ENCODE measurements around the gene PROM2.

PROM2 gene

DNA sequence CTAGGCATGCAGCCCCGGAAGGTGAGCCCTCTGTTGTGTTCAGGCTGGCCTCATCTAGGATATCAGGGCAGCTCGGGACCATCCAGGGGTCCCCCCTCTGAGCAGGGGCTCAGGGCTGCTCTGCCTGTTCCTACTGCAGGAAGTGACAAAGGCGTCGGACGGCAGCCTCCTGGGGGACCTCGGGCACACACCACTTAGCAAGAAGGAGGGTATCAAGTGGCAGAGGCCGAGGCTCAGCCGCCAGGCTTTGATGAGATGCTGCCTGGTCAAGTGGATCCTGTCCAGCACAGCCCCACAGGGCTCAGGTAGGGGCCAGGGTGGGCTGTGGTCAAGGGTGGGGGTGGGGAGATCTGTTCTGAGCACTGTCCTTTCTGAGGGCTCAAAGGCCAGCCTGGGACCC is 36.0 kb downstream of the PROM2 start:
- DNase-seq: no peak

DNA sequence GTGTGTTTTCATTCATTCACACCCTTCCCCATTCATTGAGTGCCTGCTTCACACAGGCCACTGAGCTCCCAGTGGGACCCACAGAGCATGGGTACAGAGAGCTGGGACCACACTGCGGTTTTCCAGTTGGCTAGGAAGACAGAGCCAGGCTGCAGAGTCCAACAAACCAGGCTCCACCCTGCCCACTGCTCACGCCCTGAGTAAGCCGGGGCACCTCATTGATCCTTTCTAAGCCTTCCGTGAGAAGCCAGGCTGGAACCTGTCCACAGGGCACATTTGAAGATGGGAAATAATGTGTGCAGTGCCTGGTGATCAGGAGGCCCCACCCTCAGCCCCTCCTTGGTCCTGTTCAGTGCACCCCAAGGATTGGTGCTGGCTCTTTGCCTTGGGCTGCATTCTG is 36.4 kb downstream of the PROM2 start:
- DNase-seq: no peak

DNA sequence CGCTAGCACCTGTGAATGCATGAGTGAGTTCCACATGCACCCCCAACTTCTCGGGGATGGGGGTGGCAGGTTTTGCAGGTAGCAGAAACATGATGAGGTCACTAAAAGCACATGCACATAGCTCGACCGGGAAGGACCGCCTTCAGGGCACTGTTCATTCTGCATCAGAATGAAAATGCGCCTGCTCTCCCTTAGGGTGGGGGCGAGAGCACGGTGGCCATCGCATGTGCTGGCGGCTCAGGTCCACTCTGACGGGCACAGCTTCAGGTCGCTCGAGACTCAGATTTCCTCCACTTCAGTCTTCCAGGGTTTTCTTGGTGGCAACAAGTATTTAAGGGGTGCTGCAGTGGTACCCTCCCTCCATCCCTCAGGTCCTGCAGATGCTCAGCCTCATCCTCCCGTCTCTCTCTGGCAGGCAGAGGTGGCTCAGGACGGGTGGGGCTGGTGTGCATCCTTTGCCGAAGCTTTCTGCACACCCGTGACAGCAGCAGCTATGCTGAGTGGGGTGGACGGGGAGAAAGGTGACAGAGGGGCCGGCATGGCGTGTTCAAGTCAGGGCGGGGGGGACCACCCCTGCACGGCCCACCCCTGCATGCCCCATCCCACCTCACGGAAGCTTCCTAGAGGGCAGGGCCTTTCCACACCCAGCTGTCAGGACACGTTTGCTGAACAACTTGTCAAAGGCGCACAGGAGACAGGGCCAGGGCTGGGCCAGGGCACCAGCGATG is 37.7 kb downstream of the PROM2 start:
- DNase-seq: no peak

DNA sequence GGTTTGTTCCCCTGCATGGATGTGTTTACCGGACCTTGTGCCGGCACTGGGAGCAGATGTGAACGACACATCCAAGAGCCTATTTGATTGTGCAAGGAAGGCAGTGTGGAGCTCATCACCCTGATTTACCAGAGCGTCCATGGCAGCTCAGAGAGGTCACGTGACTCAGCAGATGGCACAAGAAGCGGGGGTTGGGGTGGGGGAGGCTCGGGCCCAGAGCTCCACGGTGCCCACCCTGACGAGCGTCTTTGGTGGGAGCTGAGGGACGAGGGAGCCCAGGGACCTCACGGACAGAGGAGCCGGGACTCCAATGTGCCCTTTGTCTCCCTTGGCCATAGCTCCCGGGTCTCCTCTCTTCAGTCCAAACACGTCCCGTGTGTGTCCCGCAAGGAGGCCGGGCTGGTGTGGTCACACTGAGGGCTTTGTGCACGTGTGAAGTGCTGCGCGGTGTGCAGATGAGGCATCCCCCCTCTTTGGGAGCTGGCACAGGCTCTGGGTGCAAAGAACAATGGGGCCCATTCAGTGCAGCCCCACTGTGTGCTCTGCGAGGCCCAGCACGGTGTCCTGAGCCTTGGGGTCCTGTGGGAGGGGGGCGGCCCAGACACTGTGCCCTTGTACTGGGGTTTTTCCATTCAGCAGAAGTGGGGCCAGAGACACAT is 38.4 kb downstream of the PROM2 start:
- DNase-seq: no peak

DNA sequence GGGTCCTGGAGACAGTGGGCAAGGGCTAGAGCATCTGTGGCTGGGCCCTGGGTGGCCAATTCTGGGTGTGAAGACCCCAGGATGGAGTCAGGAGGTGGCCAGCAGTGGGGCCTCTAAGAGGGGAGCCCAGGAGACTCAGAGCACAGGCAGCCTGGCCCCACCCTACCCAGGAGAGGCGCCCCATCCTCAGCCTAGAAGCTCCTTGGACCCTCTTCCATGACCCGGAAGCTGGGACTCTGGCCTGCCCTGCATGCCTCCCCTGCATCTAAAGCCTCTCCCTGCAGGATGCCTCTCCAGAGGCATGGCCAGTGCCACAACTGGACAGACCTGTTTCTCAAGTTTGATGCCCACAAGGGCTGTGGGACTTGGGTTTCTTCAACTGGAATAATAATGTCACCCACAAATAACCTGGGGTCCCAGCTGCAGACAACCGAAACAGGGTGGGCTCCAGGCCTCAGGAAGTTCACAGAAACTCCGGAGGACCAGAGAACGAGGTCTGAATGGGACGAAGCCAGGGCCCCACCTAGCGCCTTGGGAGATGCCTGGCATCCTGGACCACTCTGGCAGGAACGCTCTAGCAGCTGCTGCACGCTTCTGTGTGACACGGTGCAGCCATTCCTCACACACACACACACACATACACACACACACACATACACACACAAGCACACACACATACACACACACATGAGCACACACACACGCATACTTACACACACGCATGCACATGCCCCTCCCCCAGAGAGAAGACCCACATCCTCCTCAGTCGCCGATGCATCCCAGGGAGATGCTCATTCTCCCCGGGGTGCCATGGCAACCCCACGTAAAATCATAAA is 39.3 kb downstream of the PROM2 start:
- no peak for DNase-seq

DNA sequence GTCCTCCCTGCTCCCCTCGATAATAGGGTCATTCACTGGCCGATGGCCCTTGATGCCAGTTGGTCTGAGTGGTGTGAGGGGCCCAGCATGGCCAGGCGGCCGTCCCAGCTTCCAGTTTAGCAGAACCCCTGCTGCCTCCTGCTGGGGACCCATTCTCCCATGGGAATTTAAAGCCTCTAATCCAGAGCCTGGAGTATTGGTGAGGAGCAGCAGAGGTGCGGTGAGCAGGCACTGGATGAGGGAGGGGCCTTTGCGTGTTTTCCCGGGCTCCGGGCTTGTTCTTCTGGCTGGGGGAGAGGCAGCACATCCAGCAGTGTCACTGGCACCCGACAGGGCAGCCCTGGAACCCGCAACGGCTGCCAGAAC is 40.3 kb downstream of the PROM2 start:
- DNase-seq: no peak

DNA sequence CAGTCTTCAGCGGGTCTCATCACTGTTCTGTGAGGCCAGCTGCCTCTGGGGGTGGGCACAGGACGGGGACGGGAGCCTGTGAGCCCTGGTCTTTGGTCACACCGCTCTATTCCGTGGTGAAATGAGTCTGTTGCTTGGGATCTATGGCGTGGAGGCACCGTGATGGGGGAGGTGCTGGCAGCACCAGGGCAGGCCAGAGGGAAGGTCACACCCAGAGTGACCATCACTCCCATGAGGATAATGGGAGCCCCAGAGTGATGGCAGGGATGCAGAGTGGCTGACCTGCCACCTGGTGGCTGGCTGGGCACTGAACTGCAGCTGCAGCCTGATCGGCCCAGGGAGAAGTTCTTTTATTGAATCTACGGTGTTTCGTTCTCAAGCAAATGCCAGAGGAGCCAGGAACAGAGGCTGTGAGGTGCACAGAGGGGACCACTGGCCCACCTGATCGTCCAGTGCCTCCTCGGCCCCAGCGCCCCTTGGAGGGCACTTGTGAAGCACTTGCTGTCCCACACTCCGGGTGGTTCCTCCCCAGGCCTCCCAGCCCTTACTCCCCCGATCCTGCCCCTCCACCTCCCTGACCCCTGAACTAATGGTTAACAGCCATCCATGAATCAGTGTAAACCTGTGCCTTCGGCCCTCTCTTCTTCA is 40.8 kb downstream of the PROM2 start:
- no peak for DNase-seq

DNA sequence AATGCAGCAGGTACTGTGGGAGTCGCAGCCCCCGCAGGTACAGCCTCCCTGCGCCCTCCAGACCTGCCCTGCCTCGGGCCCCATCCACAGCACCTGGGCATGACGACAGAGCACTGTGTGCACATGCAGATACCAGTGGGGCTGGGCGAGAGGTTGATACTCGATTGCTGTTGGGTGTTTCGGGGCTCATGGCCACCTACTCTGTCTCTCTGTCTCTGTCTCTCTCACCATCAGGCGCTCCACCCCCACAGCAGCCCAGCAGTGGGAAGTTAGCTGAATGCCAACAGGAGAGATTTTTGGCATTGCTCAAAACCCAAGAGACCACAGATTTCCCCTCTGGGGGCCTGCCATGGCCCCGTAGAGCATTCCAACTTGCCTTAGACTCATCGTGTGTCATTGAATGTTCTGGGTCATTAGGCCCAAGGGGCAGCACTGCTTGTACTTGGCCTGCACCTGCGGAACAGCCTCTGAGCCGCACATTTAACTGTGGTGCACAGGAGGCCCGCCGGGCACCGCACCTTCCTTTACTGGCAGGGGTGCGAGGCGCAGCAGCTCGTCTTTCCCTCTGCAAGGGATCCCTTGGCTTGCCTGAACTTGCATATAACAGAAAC is 41.7 kb downstream of the PROM2 start:
- DNase-seq: no peak

DNA sequence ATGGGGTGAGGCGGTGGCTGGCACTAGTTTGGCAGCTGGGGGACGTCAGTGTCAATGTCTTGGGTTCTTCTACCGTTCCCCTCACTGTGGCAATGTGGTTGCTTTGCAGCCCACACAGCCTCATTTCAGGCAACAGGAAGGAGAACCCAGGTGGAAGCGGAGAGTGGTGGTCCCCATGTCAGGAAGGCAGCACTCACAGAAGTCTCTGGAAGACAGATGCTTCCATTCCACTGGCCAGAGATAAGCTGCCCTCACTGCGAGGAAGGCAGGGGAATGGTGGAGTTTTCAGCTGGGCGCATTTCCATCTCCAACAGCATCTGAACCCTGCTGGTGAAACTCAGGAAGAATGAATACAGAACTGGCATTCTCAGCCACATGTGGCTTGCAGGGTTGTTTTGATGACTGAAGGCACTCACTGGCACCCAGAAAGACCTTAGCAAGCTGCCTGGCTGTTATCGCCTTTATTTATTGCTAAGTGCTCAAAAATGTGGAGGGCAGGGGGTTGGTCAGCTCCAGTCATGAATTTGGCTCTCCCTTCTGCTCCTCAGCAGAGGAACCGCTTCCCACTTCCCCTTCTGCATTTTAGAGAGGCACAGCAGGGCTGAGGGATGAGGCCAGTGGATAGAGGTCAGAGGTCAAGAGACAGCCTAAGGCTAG is 42.3 kb downstream of the PROM2 start:
- no peak for DNase-seq

DNA sequence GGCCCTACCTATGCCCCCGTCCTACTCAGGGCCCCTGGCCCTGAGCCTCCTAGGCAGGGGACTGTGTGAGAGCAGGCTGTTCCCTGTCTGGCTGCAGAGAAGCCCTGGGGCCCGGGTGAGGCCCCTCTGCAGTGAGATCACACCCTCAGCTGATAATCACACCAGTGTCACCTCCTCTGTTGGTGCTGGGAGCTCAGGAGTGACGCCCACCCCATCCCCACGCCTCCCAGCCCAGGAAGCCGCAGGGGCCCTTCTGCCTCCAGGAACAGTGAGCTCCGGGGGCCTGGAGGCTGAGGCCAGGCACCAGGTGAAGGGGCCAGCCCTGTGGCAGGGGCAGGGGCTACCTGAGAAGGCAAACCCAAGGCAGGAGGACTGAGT is 42.9 kb downstream of the PROM2 start:
- DNase-seq: no peak

DNA sequence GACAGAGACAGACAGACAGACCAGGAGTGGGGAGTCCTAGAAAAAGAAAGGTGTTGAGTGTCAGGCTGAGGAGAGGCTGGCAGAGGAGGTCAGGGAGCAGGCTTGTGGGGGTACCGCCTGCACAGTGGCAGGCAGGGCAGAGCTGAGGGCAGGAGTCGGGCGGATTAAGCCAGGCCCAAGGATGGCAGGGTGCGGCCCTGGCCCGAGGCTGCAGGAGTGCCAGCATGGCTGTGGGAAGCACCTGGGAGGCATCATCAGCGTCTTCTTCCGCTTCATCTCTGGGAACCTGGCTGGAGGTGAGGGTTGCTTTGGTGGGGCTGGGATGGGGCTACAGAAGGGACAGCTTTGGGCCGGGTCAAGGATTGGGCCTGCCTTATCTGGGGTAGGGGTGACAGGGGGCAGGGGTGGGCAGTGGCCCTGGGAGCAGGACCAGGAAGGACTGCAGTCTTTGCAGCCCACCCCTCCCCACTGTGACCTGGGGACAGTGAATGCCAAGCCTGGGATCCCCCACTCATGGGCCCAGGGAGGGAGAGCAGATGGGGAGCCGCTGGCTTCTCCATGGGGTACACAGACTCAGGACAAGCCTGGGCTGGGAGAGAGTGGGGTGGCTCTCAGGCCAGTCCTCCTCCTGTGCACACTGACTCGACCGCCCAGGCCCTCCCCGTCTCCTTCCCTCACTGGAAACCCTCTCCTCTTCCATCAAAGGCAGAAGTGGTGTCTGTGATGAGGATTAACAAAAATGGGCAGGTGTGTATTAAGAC is 43.6 kb downstream of the PROM2 start:
- DNase-seq: no peak

DNA sequence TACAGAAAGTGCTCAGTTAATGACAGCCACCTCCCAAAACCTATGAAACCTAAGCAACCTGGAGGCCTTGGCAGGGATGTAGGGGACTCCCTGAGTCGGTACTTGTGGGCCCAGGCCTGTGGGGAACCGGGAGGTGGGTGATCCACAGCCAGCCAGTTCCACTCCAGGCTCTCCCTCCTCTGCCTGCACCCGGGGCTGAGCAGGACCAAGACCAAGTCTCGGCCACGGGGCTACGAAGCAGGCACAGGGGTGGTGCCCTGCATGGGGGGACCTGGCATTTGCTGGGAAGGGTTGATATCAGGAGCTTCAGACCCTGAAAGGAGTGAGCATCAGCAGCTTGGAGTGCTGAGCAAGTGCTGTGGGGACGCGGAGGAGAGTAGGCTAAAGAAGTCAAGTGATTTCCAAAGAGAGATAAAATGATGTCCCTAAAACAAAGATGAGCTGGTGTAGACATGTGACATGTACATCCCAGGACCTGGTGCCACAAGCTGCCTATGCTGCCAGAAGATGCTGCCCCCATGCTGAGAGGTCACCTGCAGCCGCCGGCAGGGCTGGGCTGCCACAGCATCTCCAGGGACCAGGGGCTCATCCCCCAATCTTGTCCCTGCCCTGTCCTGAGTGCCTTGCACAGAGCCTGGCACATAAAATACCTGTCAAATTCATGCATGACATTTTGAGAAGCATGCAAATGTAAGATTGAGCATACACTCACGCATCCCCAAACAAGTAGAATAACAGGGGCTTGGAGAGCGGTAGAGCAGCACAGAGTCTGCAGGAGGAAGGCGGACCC is 44.4 kb downstream of the PROM2 start:
- DNase-seq: no peak

DNA sequence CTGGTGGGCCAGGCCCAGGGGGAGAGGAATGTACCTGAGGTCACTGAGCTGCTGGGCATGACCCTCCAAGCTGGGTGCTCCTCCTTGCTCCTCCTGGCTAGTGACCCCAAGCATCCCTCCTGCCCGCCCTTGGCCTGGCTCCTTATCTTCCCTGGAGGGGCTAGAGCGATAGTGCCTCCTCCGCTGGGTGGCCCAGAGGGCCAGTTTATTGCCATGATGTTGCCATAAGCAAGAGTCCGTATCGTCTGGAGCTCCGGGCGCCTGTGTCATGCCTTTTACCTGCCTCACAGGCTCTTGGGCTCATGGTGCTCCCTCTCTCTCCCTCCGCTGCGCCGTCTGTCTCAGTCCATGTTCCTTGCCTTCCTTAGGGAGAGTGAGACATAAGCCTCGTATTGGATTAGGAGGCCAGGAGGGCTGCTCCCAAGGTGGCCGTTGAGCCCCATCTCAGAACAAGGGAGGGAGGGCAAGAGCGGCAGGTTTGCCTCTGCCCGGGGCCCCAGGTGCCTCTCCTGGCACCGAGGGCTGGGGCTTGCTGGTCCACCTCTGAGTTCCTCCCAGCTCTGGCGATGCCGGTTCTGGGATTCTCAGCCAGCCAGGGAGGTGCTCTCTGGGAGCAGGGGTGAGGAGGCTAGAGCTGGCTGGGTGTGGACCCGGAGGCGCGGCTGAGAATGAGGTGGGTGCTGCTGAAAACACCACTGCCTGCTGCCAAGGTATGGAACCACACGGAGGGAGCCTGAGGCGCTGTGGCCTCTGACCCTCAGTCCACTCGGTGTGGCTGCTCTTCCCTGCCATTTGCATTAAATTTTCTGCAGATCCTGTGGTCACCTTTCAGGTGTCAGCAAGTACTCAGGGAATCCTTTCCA is 45.5 kb downstream of the PROM2 start:
- DNase-seq: no peak

DNA sequence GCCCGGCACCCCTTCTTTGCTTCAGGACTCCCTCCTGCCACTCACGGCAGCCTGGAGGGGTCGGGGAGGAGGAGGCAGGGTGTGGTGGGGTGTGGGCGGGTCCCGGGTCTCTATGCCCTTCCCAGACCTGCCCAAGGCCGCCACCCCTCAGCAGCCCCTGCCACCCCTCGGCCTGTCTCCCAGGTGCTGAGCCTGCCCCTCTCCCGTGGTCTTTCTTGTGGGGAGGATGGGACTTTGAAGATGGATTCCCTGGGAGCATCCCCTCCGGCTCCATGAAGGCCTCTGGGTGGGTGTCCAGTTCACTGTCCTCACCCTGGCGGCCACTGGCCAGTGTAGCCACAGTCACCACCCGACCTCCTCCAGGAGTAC is 46.1 kb downstream of the PROM2 start:
- DNase-seq: no peak

DNA sequence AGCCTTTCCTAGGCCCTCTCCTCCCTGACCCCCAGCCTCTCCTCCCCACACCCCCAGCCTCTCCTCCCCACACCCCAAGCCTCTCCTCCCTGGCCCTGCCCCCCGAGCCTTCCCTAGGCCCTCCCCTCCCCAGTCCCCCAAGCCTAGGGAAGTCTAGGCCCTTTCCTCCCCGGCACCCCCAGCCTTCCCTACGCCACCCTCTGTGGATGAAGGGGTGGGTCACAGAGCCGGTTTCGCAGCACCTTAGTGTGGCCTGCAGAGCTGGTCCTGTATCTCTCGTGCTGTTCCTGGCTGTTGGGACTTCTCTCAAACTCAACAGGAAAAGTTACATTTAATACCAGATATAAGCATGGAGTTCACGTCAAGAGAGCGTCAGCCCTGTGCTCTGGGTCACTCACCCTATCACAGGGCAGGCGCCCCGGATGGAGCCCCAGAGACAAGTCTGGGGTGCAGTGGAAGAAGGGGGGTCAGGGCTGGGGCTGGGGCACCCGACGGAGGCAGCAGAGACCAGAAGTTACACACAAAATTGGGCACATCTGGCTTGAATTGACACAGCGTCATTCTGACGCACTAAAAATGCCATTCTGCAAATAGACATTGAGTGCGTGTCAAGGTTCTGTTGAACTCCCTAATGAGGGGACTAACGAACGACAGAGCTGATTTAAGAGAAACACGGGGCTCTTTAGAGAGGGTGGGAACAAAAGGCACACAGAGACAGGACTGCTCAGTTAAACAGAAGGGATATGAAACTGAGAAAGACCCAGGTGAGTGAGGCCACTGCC is 46.9 kb downstream of the PROM2 start:
- no peak for DNase-seq

DNA sequence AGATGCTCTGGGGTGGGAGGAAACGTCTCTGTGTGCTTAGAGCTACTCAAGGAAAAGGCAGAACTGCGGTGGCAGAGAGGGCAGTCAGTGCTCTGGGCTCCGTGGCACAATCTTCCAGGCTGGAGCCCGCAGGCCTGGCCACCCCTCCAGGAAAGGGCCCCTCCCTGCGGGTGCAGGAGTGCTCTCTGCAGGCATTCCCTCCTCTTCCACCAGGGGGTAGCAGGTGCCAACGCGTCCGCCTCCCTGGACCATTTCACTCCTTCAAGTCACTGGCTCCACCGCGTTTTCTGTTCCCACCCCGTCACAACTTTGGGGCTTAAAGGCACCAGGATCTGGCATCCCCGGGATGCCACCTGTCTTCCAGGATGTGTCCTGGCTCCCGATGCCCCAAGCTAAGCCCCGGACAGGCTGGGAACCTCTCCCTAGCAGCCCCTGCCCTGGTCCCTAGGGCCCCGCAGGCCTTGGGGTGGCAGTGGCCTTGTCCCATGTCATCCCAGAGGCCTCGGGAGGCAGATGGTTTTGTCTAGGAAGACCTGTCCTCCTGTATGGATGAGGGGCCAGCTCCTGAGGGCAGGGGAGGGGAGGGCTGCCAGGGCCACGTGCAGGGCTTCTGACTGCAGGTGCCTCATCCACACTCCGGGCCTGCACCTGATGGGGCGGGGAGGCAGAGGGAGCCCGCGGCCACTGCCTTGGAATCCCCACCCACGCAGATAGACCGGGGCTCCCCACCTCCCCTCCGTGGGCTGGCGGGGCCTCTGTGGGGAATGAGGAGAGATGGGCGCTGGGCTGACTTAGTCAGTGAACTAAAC is 49.3 kb downstream of the PROM2 start:
- no peak for DNase-seq

DNA sequence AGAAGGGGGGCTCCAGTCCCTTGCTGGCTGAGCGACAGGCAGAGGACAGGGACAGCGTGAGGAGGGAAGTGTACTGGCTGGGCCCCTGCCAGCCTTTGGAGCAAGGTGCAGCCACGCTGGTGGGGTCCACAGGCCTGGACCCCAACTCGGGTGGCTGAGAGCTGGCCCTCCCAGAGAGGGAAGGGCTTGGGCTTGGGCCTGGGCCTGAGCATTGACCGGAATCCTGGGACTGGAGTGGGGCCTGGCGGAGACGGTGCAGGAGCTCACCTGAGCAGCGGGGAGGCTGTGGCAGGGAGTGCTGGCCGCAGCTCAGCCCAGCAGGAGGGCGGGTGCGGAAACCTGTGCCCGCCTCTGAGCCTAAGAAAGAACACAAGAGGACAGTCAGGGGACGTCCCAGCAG is 50.8 kb downstream of the PROM2 start:
- DNase-seq: no peak
